Activated T-helper 17 cell treated with anti-CD3 and anti-CD28 coated beads, Interleukin-2, amount 50 U/mL, for 72 hours (primary cell): ENCODE results near the gene CENPL. TPM values are rescaled to one million over a fixed set of nuclear protein-coding genes. Genes with fewer than 3 reads are reported as not detected.
A peak's percentile ranks its signal among the peaks of the same experiment; 100 is the strongest.

Experiments
- ATAC-seq: fragments of 150-1000 bp; cut with Tn5 transposase; replicated peaks from 2 replicates; pipeline ENCODE4 v1.10.0; 2021; ENCODE audit warnings: mild to moderate bottlenecking, moderate library complexity
- H3K27ac Mint-ChIP-seq: one replicate; pipeline ENCODE4 v1.8.0; 2022; ENCODE audit warnings: mixed read lengths
- H3K27me3 Mint-ChIP-seq: one replicate; pipeline ENCODE4 v1.8.0; 2022; ENCODE audit warnings: mixed read lengths
- H3K36me3 Mint-ChIP-seq: one replicate; pipeline ENCODE4 v1.8.0; 2022; ENCODE audit warnings: low read depth, mild to moderate bottlenecking, mixed read lengths
- H3K4me1 Mint-ChIP-seq: one replicate; pipeline ENCODE4 v1.8.0; 2022; ENCODE audit warnings: mixed read lengths
- H3K4me3 Mint-ChIP-seq: one replicate; pipeline ENCODE4 v1.8.0; 2022; ENCODE audit warnings: mild to moderate bottlenecking, mixed read lengths
- H3K9me3 Mint-ChIP-seq: one replicate; pipeline ENCODE4 v1.8.0; 2022; ENCODE audit warnings: mixed read lengths
- total RNA-seq, 2 donors: library from RNA; stranded (reverse); gene quantifications; one replicate each; pipeline ENCODE4 v1.2.3, GENCODE V29; 2022

Gene CENPL
- 10 to 100 TPM; 25.5 to 33.9 TPM for total RNA-seq

DNA sequence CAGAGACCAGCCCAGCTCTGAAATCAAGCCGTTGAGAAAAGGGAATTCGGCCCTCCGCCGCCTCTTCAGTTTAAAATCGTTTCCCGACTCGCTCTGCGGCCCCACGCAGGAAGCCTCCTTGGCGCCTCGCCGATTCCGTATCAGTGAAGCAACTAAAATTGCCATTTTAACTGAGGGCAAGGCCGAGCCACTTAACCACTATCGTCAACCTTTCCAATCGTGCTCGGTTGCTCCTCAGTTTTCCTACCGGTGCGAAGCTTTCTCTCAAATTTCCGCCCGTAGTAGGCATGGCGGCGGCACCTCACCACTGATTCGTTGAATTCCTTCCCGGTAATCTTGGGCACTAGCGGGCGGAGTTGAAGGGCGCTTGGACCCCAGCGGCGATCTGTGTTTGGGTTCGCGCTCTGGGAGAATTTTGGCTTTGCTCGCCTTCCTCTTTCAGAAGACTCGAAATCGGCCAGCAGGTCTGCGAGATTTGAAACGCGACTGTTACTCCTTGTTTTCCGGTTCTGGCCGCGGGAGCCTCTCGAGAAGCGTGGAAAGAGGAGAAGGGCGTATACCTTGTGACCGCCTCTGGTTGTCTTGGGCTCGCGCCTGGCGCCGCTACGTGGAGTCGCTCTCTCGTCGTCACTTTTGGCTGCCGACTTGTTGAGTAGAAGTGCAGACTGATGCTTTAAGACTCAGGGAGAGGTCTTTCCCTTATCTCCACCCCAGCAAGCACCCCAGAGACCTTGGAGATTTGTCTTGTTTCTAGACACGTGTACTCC is at the start of gene CENPL, which contains the start of gene DARS2:
Gene CENPL (minus strand): TSS at position 569 of the 767 bp plus-strand sequence. CDS start 13,584 bp downstream, outside the sequence.
Gene DARS2 (plus strand): TSS at position 359 of the 767 bp plus-strand sequence. CDS start 557 bp downstream, outside the sequence.
- Mint-ChIP-seq H3K4me1 (peaks cover 33% of the 10 kb centered on the region), H3K27me3 (no peaks in the 10 kb centered on the region), H3K27ac (peak within 1 kb of the TSS; percentile 97), H3K36me3 (peaks cover 71% of the 10 kb centered on the region), H3K9me3 (no peaks in the 10 kb centered on the region), H3K4me3 (peak within 1 kb of the TSS; percentile 92)
- ATAC-seq = peak; percentile 91

DNA sequence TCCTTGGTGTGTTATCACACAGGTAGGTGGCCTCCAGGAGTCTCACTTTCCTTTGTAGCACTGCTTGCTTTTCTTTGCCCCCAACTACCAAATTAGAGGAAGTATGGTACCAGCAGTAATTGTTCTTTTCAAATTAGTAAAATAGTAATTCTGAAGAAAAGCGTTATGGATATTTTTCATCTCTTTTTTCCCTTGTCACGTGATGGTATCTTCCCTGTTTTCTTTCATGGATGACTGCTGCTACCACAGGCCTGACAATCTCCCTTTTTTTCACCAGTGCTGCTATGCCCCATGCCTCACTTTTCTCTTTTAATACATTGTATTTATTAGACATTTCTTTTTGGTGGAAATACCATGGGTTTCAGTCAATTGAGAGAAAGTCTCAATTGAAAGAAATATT is 46.8 kb upstream of the CENPL start:
- no peak for ATAC-seq
- peaks cover 65% of the 10 kb centered on the region for H3K36me3 Mint-ChIP-seq
- peak overlapping the region; percentile 88 for H3K4me3 Mint-ChIP-seq
- peaks cover 20% of the 10 kb centered on the region for H3K4me1 Mint-ChIP-seq
- no peaks in the 10 kb centered on the region for H3K27me3 Mint-ChIP-seq
- H3K27ac Mint-ChIP-seq = peak overlapping the region; percentile 97
- no peaks in the 10 kb centered on the region for H3K9me3 Mint-ChIP-seq

- peak overlapping the region; percentile 97 for H3K27ac Mint-ChIP-seq
- H3K4me1 Mint-ChIP-seq = peaks cover 20% of the 10 kb centered on the region
- H3K36me3 Mint-ChIP-seq = peaks cover 65% of the 10 kb centered on the region
- no peak for ATAC-seq
- H3K9me3 Mint-ChIP-seq = no peaks in the 10 kb centered on the region
- no peaks in the 10 kb centered on the region for H3K27me3 Mint-ChIP-seq
- peak overlapping the region; percentile 88 for H3K4me3 Mint-ChIP-seq
Observed at GRCh38 chr1:173871091-173871490, 46.4 kb upstream of the CENPL start.

- Mint-ChIP-seq H3K27me3 (no peaks in the 10 kb centered on the region), H3K9me3 (no peaks in the 10 kb centered on the region), H3K4me1 (peaks cover 21% of the 10 kb centered on the region), H3K27ac (peak overlapping the region; percentile 97), H3K4me3 (peak overlapping the region; percentile 88), H3K36me3 (peaks cover 65% of the 10 kb centered on the region)
- ATAC-seq = peak; percentile 30
Observed at GRCh38 chr1:173870252-173871075, 45.8 kb upstream of the CENPL start.

- peak overlapping the region; percentile 88 for H3K4me3 Mint-ChIP-seq
- H3K9me3 Mint-ChIP-seq = no peaks in the 10 kb centered on the region
- H3K36me3 Mint-ChIP-seq = peaks cover 72% of the 10 kb centered on the region
- peak overlapping the region; percentile 93 for H3K27ac Mint-ChIP-seq
- no peaks in the 10 kb centered on the region for H3K27me3 Mint-ChIP-seq
- ATAC-seq = no peak
- peaks cover 34% of the 10 kb centered on the region for H3K4me1 Mint-ChIP-seq
Observed at GRCh38 chr1:173869021-173869359, 44.3 kb upstream of the CENPL start.

DNA sequence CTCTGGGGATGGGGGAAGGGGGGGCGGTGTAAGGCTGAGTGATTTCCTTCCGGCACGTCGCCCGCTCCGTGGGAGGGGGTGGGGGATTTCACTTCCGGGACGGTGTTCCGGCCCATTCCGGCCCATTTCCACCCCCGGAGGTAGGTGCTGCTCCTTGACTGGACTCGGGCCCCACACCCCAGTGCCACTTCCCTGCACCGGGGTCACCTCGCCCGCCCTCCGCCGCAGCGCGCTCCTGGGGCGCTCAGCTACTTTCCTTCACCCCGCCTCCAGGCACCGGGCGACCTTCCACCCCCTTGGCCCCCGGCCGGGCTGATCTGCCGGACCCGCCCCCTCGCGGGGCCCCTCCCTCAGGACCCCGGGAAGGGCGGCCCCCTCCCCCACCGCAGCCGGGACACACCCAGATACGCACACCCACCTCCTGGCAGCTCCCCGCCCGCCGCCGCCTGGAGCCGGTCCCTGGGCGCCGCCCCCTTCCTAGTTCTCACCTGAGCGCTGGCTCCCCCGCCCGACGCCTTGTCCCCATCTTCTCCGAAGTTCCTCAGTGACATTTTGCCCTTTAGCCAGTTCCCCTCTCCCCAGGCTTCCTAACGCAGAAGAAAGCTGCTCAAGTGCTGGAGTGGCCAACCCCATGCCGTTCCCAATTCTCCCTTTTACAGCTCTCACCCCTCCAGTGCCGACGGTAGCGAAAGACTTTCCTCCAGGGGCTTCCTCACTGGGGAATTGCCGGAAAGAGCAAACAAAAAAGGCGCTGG is 43.8 kb upstream of the CENPL start, which contains the start of gene ZBTB37:
Gene ZBTB37 (plus strand): TSS at position 115 of the 755 bp plus-strand sequence. CDS start 1,846 bp downstream, outside the sequence.
- Mint-ChIP-seq H3K27ac (peak within 1 kb of the TSS; percentile 93), H3K27me3 (no peaks in the 10 kb centered on the region), H3K36me3 (peaks cover 72% of the 10 kb centered on the region), H3K4me1 (peaks cover 38% of the 10 kb centered on the region), H3K9me3 (no peaks in the 10 kb centered on the region), H3K4me3 (peak within 1 kb of the TSS; percentile 88)
- peak; percentile 69 for ATAC-seq

GRCh38 chr1:173867753-173868265 is 43.1 kb upstream of the CENPL start, which contains the start of gene GAS5:
GAS5 (minus strand) TSS chr1:173867989.
- ATAC-seq = peak; percentile 83
- H3K27ac Mint-ChIP-seq = peak within 1 kb of the TSS; percentile 93
- peaks cover 72% of the 10 kb centered on the region for H3K36me3 Mint-ChIP-seq
- peak within 1 kb of the TSS; percentile 88 for H3K4me3 Mint-ChIP-seq
- no peaks in the 10 kb centered on the region for H3K27me3 Mint-ChIP-seq
- no peaks in the 10 kb centered on the region for H3K9me3 Mint-ChIP-seq
- H3K4me1 Mint-ChIP-seq = peaks cover 38% of the 10 kb centered on the region

- H3K9me3 Mint-ChIP-seq = no peaks in the 10 kb centered on the region
- H3K36me3 Mint-ChIP-seq = peaks cover 73% of the 10 kb centered on the region
- no peaks in the 10 kb centered on the region for H3K27me3 Mint-ChIP-seq
- peak overlapping the region; percentile 93 for H3K27ac Mint-ChIP-seq
- H3K4me1 Mint-ChIP-seq = peaks cover 34% of the 10 kb centered on the region
- H3K4me3 Mint-ChIP-seq = peak overlapping the region; percentile 88
- peak; percentile 0 for ATAC-seq
Observed at GRCh38 chr1:173867141-173867752, 42.6 kb upstream of the CENPL start.

GRCh38 chr1:173866413-173867115 is 41.9 kb upstream of the CENPL start:
- H3K27me3 Mint-ChIP-seq = no peaks in the 10 kb centered on the region
- H3K4me3 Mint-ChIP-seq = peak overlapping the region; percentile 88
- H3K4me1 Mint-ChIP-seq = peaks cover 31% of the 10 kb centered on the region
- H3K9me3 Mint-ChIP-seq = no peaks in the 10 kb centered on the region
- H3K27ac Mint-ChIP-seq = peak overlapping the region; percentile 93
- ATAC-seq = no peak
- peaks cover 78% of the 10 kb centered on the region for H3K36me3 Mint-ChIP-seq

DNA sequence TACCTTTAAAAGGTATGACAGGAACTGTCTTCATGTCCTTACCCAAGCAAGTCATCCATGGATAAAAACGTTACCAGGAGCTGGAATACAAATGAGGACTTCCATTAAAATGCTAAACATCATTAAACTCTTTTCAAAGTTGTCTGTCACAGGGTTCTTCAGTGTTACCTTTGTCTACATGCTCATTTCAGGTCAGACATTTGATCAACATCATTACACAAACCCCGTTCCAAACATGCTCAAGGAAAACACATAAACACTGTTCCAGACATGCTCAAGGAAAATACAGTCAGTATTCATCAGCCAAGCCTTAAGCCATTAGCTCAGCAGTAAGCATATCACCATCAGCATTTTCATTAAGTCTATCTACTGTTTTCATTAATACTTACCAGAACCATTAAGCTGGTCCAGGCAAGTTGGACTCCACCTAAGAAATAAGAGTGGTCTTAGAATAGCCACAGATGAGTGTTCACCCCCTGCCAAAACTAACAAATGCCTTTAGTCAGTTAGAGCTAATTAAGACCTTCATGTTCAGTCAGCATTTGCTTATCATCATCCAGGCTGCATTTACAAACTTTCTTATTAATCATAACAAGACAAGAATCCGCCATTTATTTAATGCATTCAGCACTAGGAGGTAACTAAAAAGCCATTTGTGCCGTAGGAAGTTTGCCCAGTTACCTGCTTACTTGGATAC is 40.9 kb upstream of the CENPL start:
- no peaks in the 10 kb centered on the region for H3K27me3 Mint-ChIP-seq

DNA sequence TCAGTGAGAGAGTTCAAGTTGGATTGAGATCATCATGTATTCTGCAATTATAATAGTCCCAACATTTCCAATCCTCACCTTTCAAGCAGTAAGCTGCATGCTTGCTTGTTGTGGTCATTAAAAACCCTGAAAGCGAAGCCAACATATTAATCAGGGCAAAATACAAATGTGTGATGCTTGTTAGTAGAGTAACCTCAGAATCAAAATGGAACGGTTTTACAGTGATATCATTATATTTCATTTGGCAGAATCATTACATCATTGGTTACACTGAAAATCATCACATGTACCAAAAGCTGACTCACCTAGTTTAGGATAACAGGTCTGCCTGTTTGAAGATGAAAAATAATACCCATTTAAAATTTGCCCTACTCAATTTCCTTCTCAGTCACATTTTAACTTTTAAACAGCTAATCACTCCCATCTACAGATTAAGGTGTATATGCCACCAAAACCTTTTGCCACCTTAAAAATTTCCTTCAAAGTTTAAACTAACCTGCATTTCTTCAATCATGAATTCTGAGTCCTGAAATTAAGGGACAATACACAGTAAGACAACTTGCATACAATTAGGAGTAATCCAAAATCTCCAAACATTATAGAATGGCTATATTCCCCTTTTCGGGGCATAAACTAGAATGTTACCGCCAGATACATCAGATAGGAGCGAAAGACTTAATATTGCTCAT is 39.6 kb upstream of the CENPL start:
- Mint-ChIP-seq H3K4me1 (peaks cover 18% of the 10 kb centered on the region), H3K27me3 (no peaks in the 10 kb centered on the region), H3K27ac (peak overlapping the region; percentile 93), H3K4me3 (peak overlapping the region; percentile 88), H3K9me3 (no peaks in the 10 kb centered on the region), H3K36me3 (peaks cover 86% of the 10 kb centered on the region)
- ATAC-seq = no peak

More for the DNA sequence above, 40.9 kb upstream of the CENPL start:
- peaks cover 23% of the 10 kb centered on the region for H3K4me1 Mint-ChIP-seq
- H3K36me3 Mint-ChIP-seq = peaks cover 78% of the 10 kb centered on the region
- H3K9me3 Mint-ChIP-seq = no peaks in the 10 kb centered on the region
- H3K4me3 Mint-ChIP-seq = peak overlapping the region; percentile 88
- H3K27ac Mint-ChIP-seq = peak overlapping the region; percentile 93
- no peak for ATAC-seq
